ENCODE data around the gene KCTD5. TPM values are rescaled to one million over a fixed set of nuclear protein-coding genes. Genes with fewer than 3 reads are reported as not detected.
"Not testable (repeated sequence)": the region's sequence is repeated elsewhere in the genome, so short reads cannot be mapped to it uniquely, and the experiment has no call there.

The KCTD5 gene
- total RNA-seq, 6 experiments from 2014 or later = 27.1 to 30.9 (median 28.8) TPM

DNA sequence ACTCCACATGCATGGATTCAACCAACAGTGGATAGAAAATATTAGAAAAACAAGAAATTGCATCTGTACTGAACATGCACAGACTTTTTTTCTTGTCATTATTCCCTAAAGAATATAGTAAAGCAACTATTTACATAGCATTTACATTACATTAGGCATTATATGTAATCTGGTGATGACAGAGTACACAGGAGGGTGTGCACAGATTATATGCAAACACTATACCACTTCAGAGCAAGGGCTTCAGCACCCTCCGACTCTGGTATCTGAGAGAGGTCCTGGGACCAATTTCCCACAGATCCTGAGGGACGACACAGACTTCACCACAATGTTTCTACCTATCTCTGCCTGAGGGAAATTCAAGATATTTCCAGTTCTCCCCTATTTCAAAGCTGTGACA, 25.3 kb upstream of the KCTD5 start:
- no peak for DNase-seq
- TF ChIP-seq, protein P1, sequence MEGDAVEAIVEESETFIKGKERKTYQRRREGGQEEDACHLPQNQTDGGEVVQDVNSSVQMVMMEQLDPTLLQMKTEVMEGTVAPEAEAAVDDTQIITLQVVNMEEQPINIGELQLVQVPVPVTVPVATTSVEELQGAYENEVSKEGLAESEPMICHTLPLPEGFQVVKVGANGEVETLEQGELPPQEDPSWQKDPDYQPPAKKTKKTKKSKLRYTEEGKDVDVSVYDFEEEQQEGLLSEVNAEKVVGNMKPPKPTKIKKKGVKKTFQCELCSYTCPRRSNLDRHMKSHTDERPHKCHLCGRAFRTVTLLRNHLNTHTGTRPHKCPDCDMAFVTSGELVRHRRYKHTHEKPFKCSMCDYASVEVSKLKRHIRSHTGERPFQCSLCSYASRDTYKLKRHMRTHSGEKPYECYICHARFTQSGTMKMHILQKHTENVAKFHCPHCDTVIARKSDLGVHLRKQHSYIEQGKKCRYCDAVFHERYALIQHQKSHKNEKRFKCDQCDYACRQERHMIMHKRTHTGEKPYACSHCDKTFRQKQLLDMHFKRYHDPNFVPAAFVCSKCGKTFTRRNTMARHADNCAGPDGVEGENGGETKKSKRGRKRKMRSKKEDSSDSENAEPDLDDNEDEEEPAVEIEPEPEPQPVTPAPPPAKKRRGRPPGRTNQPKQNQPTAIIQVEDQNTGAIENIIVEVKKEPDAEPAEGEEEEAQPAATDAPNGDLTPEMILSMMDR (IDR thresholded peaks at IDR 0.05) = no peak
- Mint-ChIP-seq H3K4me3 (no peak overlapping the region), H3K27me3 (ENCODE audit: insufficient read depth) (peaks cover 6% of the 10 kb centered on the region), H3K36me3 (ENCODE audit: low read depth) (no peaks in the 10 kb centered on the region), H3K27ac (no peak overlapping the region), H3K4me1 (ENCODE audit: low read depth) (peaks cover 7% of the 10 kb centered on the region; the same call in 1 of the 2 replicates), H3K9me3 (no peaks in the 10 kb centered on the region)

DNA sequence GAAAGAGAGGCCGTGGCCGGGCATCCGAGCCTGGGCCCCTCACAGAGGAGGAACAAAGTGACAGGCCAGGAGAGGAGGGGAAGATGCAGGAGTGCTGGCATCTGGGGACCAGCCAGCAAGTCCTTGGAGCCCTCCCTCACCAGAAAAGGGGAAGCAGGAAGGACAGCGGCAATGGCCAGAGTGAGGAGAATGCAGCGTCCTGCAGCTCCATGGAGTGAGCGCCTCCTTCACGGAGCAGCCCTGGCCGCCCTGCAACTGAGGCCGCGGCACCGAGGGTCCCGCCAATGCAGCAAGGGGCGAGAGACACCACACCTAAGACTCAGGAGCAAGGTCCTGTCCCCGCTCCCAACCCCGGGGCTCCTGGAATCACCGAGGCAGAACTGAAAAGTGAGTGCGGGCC, 24.5 kb upstream of the KCTD5 start:
- DNase-seq; H3K27ac Mint-ChIP-seq; H3K27me3 Mint-ChIP-seq (ENCODE audit: insufficient read depth); H3K36me3 Mint-ChIP-seq (ENCODE audit: low read depth); H3K4me1 Mint-ChIP-seq (ENCODE audit: low read depth); H3K4me3 Mint-ChIP-seq; H3K9me3 Mint-ChIP-seq: not testable (repeated sequence)

DNA sequence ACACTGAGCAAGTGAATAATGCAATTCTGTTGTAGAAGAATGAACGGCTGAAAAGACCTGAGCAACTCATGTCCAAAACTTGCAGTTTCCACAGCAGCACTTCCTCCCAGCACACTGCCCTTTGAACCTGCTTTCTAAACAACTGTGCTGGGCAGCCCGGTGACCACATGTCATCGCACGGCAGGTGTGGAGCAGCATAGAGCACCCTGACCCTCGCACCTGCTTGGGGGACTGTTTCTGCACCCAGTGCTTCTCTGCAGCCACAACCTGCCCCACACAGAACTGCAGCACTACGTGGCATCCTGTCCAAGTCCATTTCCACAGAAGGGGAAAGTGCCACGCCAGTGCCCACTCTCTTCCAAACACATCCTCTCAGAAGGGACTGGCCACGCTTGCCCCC, 22.8 kb upstream of the KCTD5 start:
- not testable (repeated sequence) for H3K9me3 Mint-ChIP-seq; H3K36me3 Mint-ChIP-seq (ENCODE audit: low read depth); H3K4me3 Mint-ChIP-seq; H3K27me3 Mint-ChIP-seq (ENCODE audit: insufficient read depth); DNase-seq; H3K27ac Mint-ChIP-seq
- peaks cover 26% of the 10 kb centered on the region for H3K4me1 Mint-ChIP-seq (ENCODE audit: low read depth)

DNA sequence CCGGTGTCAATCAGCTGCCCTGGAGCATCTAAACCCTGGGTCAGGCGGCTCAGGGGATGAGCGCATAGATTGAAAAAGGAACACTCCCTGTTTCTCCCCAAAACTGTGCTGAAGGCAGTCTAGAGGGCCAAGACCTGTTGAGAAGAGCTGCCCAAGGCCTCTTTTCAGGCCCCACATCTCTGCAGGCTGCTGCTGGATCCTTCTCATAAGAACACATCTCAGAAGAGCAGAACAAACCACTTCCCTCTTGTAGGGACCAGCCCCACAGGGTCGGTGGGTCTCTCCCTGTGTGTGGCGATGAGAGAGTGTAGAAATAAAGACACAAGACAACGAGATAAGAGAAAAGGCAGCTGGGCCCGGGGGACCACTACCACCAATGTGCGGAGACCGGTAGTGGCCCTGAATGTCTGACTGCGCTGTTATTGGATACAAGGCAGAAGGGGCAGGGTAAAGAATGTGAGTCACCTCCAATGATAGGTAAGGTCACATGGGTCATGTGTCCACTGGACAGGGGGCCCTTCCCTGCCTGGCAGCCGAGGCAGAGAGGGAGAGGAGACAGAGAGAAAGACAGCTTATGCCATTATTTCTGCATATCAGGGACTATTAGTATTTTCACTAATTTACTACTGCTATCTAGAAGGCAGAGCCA, 22.2 kb upstream of the KCTD5 start:
- H3K36me3 Mint-ChIP-seq (ENCODE audit: low read depth); DNase-seq; H3K27me3 Mint-ChIP-seq (ENCODE audit: insufficient read depth); H3K9me3 Mint-ChIP-seq; H3K27ac Mint-ChIP-seq; H3K4me3 Mint-ChIP-seq: not testable (repeated sequence)
- peaks cover 28% of the 10 kb centered on the region for H3K4me1 Mint-ChIP-seq (ENCODE audit: low read depth)

DNA sequence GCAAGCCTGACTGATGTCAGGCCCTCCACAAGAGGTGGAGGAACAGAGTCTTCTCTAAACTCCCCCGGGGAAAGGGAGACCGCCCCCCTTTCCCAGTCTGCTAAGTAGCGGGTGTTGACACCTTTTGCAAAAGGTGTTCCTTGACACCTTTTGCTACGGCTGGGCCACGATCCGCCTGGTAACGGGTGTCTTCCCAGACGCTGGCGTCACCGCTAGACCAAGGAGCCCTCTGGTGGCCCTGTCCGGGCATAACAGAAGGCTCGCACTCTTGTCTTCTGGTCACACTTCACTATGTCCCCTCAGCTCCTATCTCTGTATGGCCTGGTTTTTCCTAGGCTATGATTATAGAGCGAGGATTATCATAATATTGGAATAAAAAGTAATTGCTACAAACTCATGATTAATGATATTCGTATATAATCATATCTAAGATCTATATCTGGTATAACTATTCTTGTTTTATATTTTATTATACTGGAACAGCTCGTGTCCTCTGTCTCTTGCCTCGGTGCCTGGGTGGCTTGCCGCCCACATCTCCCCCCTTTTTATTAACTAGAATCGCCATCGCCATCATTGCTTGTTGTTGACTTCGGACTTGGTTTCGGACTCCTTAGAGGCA, 21.5 kb upstream of the KCTD5 start:
- peaks cover 28% of the 10 kb centered on the region for H3K4me1 Mint-ChIP-seq (ENCODE audit: low read depth)
- not testable (repeated sequence) for DNase-seq; H3K4me3 Mint-ChIP-seq; H3K9me3 Mint-ChIP-seq; H3K27me3 Mint-ChIP-seq (ENCODE audit: insufficient read depth); H3K27ac Mint-ChIP-seq; H3K36me3 Mint-ChIP-seq (ENCODE audit: low read depth)
- TF ChIP-seq, protein P1 (IDR thresholded peaks at IDR 0.05) = peak; percentile 74

DNA sequence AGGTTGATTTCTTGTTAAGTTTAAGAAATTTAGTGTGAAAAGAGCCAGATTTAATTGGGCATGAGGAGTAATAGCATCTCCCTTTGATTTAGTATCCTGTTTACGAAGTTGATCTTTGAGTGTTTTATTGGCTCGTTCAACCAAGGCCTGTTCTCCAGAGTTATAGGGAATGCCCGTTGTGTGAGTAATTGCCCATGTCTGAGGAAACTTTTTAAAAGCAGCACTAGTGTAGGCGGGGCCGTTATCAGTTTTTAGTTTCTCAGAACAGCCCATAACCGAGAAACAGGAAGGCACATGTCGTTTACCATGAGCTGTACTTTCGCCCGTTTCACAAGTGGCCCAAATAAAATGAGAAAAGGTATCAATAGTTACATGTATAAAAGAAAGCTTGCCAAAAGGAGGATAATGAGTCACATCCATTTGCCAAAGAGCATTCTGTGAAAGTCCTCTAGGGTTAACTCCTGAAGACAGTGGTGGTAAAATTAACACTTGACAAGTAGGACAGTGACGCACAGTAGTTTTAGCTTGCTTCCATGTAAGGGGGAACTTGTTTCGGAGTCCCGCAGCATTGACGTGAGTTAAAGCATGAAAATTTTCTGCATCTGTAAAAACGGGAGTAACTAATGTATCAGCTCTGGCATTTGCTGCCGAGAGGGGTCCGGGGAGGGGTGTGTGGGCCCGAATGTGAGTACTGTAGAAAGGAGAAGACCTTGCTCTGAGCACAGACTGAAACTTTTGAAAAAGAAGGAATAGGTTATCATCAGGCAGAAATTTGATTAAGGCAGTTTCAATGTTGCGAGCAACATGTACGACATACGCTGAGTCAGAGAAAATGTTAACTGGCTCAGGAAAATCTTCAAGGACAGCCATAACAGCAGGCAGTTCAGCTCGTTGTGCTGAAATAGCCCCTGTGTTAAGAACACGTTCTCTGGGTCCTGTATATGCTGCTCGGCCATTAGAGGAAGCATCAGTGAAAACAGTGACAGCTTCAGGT, 18.5 kb upstream of the KCTD5 start:
- peak overlapping the region; percentile 87 for H3K27ac Mint-ChIP-seq
- H3K36me3 Mint-ChIP-seq (ENCODE audit: low read depth) = peaks cover 17% of the 10 kb centered on the region
- TF ChIP-seq, protein P1 (IDR thresholded peaks at IDR 0.05) = no peak
- no peaks in the 10 kb centered on the region for H3K9me3 Mint-ChIP-seq
- peak overlapping the region; percentile 75 for H3K4me3 Mint-ChIP-seq
- peaks cover 2% of the 10 kb centered on the region for H3K27me3 Mint-ChIP-seq (ENCODE audit: insufficient read depth)
- DNase-seq = peak; percentile 77
- H3K4me1 Mint-ChIP-seq (ENCODE audit: low read depth) = peaks cover 28% of the 10 kb centered on the region
